HFFc6 (cell line): Measurements from ENCODE around the gene CSNK1E. TPM values are rescaled to one million over a fixed set of nuclear protein-coding genes. Genes with fewer than 3 reads are reported as not detected.
A peak's percentile ranks its signal among the peaks of the same experiment; 100 is the strongest.

ENCODE experiments used
- DNase-seq: peaks from one replicate; pipeline ENCODE4 v3.0.0-alpha.2; 2018
- H3K27ac Mint-ChIP-seq: 2 replicates; pipeline ENCODE4 v1.8.0; 2020; ENCODE audit warnings: mild to moderate bottlenecking, mixed read lengths
- H3K27me3 Mint-ChIP-seq: 2 replicates; pipeline ENCODE4 v1.8.0; 2021; ENCODE audit warnings: mild to moderate bottlenecking, moderate library complexity, mixed read lengths; ENCODE audit not compliant: insufficient read depth
- H3K36me3 Mint-ChIP-seq: 2 replicates; pipeline ENCODE4 v1.8.0; 2021; ENCODE audit warnings: low read depth, mixed read lengths
- H3K4me1 Mint-ChIP-seq: 2 replicates; pipeline ENCODE4 v1.8.0; 2020; ENCODE audit warnings: low read depth, mixed read lengths
- H3K4me3 Mint-ChIP-seq: 2 replicates; pipeline ENCODE4 v1.8.0; 2020; ENCODE audit warnings: mild to moderate bottlenecking, moderate library complexity, mixed read lengths
- H3K9me3 Mint-ChIP-seq: 2 replicates; pipeline ENCODE4 v1.8.0; 2020; ENCODE audit warnings: mild to moderate bottlenecking, mixed read lengths
- total RNA-seq, 6 experiments: library from RNA; stranded (reverse); fragmentation: NEBNext Ultra II Directional; extraction: Animal tissue kit (Norgen Biotek cat#: 25700); gene quantifications; 2 replicates in 1 of 6; 3 replicates in 5 of 6; pipeline ENCODE4 v1.2.3, GENCODE V29; 2021
- TF ChIP-seq, protein P1 (sequence below): fragments of 200-600 bp; sonication (generic); IDR thresholded peaks from 2 replicates; pipeline ENCODE4 v1.5.0; 2021; ENCODE audit warnings: antibody characterized with exemption, mild to moderate bottlenecking

CSNK1E gene
- total RNA-seq, 6 experiments from 2014 or later: 166 to 184 (median 172) TPM

DNA sequence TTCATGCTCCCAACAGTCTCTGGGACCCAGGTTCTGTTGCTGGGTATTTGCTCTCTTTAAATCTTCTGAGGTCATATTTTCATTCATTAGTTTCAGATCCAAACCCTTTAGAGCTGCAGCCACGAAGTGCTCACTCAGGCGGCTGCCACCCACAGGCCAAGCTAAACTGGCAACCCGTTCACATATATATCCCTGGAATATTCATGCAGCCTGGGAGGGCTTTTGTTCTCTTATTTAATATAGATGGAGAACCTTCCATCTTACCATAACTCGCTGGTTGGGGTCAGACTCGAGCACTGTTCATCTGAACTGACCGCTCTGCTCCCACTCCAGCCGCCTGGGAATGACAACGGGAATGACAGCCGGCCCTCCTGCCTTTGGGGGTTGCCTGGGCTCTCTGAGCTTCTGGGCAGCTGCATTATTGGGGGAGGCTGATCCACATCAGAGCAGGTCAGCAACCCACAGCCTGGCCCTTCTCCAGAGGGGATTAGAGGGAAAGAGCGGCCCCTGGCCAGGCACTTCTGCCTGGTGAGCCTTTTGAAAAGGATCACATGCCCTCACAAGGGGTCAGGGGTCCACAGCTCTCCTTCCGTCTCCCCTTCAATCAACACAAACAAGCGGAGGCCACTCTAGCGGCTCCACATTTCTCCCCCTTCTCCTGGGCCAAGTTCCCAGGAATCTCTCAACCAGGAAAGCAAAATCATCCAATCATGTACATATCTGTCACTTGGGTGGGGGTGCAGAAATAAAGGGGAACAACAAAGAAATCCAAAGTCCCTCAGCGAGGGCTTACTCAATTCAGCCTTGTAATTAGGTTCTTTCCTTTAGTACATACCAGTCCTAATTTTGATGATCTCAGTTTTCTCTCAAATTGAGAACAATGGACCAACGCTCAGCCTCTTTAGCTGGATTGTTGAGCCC lies 56.2 kb downstream of the CSNK1E start:
- Mint-ChIP-seq H3K27me3 (peaks cover 2% of the 10 kb centered on the region), H3K36me3 (peaks cover 17% of the 10 kb centered on the region), H3K27ac (peak overlapping the region; percentile 50), H3K9me3 (no peaks in the 10 kb centered on the region), H3K4me3 (no peak overlapping the region), H3K4me1 (peaks cover 54% of the 10 kb centered on the region)
- TF ChIP-seq, protein P1, sequence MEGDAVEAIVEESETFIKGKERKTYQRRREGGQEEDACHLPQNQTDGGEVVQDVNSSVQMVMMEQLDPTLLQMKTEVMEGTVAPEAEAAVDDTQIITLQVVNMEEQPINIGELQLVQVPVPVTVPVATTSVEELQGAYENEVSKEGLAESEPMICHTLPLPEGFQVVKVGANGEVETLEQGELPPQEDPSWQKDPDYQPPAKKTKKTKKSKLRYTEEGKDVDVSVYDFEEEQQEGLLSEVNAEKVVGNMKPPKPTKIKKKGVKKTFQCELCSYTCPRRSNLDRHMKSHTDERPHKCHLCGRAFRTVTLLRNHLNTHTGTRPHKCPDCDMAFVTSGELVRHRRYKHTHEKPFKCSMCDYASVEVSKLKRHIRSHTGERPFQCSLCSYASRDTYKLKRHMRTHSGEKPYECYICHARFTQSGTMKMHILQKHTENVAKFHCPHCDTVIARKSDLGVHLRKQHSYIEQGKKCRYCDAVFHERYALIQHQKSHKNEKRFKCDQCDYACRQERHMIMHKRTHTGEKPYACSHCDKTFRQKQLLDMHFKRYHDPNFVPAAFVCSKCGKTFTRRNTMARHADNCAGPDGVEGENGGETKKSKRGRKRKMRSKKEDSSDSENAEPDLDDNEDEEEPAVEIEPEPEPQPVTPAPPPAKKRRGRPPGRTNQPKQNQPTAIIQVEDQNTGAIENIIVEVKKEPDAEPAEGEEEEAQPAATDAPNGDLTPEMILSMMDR: 0 out of 2 replicates have a peak, but pooled peaks have one; percentile 17
- DNase-seq: no peak

DNA sequence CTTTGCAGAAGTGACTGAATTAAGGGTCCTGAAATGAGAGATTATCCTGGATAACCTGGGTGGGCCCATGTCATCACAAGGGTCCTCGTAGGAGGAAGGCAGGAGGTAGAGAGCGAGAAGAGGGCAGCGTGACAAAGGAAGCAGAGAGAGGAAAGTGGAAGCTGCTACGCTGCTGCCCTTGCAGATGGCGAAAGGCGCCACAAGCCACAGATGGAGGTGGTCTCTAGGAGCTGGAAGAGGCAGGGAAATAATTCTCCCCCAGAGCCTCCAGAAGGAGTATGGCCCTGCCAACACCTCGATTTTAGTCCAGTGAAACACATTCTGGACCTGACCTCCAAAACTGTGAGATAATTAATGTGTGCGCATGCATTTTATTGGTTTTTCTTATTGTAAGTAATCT lies 57.9 kb downstream of the CSNK1E start:
- Mint-ChIP-seq H3K36me3 (peaks cover 17% of the 10 kb centered on the region), H3K27me3 (peaks cover 2% of the 10 kb centered on the region), H3K27ac (peak overlapping the region; percentile 69), H3K4me3 (no peak overlapping the region), H3K4me1 (peaks cover 59% of the 10 kb centered on the region), H3K9me3 (no peaks in the 10 kb centered on the region)
- TF ChIP-seq, protein P1: no peak
- no peak for DNase-seq

- no peak overlapping the region for H3K4me3 Mint-ChIP-seq
- peaks cover 59% of the 10 kb centered on the region for H3K4me1 Mint-ChIP-seq
- no peaks in the 10 kb centered on the region for H3K9me3 Mint-ChIP-seq
- peaks cover 17% of the 10 kb centered on the region for H3K36me3 Mint-ChIP-seq
- TF ChIP-seq, protein P1: no peak
- DNase-seq: no peak
- H3K27me3 Mint-ChIP-seq: peaks cover 2% of the 10 kb centered on the region
- peak overlapping the region; percentile 69 for H3K27ac Mint-ChIP-seq
Measured at GRCh38 chr22:38258895-38259294, 58.3 kb downstream of the CSNK1E start.

GRCh38 chr22:38257650-38258250 lies 59.5 kb downstream of the CSNK1E start:
- Mint-ChIP-seq H3K36me3 (peaks cover 11% of the 10 kb centered on the region), H3K9me3 (no peaks in the 10 kb centered on the region), H3K4me1 (peaks cover 59% of the 10 kb centered on the region), H3K27ac (peak overlapping the region; percentile 99), H3K4me3 (peak overlapping the region; percentile 87), H3K27me3 (peaks cover 2% of the 10 kb centered on the region)
- DNase-seq: no peak
- TF ChIP-seq, protein P1: no peak; the same call in 1 of the 2 replicates

DNA sequence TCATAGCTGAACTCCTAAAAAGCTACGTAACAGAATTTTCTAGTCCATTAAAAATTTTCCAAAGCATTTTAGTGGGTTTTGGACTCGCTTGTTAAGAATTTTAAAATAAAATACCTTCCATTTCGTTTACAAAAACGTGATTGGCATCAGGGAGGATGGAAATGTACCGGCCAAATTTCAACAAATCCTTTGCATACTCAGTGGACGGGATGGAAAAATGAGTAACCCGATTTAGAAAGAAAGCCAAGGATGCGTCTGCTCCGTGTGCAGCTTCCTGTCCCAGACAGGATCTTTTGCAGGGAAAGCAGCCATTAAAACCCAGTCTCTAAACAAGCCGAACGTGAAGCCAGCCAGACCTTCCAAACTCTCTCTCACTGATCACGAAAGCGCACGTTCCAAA lies 60.1 kb downstream of the CSNK1E start:
- peak overlapping the region; percentile 87 for H3K4me3 Mint-ChIP-seq
- peak overlapping the region; percentile 99 for H3K27ac Mint-ChIP-seq
- H3K9me3 Mint-ChIP-seq: no peaks in the 10 kb centered on the region
- H3K4me1 Mint-ChIP-seq: peaks cover 56% of the 10 kb centered on the region
- DNase-seq: peak; percentile 60
- TF ChIP-seq, protein P1: no peak
- peaks cover 11% of the 10 kb centered on the region for H3K36me3 Mint-ChIP-seq
- H3K27me3 Mint-ChIP-seq: peaks cover 2% of the 10 kb centered on the region
